ENCODE data around the gene TGFB3. TPM values are rescaled to one million over a fixed set of nuclear protein-coding genes. Genes with fewer than 3 reads are reported as not detected.

TGFB3 gene
- total RNA-seq, 1 donor from 2014 or later, result 19.2 TPM

DNA sequence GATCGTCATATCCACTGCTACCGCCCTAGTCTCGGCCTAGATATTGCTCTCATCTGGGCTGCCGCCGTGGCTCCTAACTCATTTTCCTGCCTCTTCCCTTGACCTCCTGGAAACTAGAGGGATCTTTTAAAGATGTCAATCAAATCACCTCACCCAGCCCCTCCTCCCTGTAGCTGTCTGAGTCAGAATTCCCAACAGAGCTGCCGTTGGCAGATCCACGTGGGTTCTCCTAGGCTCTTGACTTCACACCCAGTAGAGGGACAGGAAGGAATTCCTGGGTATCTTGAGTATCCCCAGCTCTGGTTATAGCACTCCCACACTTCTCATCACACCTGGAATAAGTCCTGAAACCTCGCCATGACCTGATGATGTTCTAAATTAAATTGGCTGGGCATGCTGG, 11.9 kb downstream of the TGFB3 start:
- TF ChIP-seq POLR2A (IDR thresholded peaks at IDR 0.05) (no peak), POLR2AphosphoS5 (IDR thresholded peaks at IDR 0.05; ENCODE audit: insufficient read depth in 1 of 2, low read depth in 1 of 2) (no peak), CTCF (IDR thresholded peaks at IDR 0.05) (no peak)
- H3K4me3 ChIP-seq, result no peak overlapping the region
- DNase-seq (ENCODE audit: extremely low spot score in 2 of 2), result no peak
- no peaks in the 10 kb centered on the region for H3K27me3 ChIP-seq
- H3K27ac ChIP-seq, result no peak overlapping the region
- intact Hi-C loops (cut with DNase I), result loop anchor here (10.0 kb wide), 1 partner anchor 65 kb away; no protein-coding TSS in a partner anchor
- peaks cover 0 to 26% of the 10 kb centered on the region in 2 donors for H3K36me3 ChIP-seq
- H3K4me1 ChIP-seq, result peaks cover 8% of the 10 kb centered on the region
- no peaks in the 10 kb centered on the region for H3K9me3 ChIP-seq

- TF ChIP-seq POLR2A (IDR thresholded peaks at IDR 0.05), result no peak
- TF ChIP-seq POLR2AphosphoS5 (IDR thresholded peaks at IDR 0.05; ENCODE audit: insufficient read depth in 1 of 2, low read depth in 1 of 2), result no peak
- TF ChIP-seq CTCF (IDR thresholded peaks at IDR 0.05), result no peak
- Histone ChIP-seq H3K4me3 (no peak overlapping the region), H3K36me3 (peaks cover 0 to 32% of the 10 kb centered on the region in 2 donors), H3K9me3 (no peaks in the 10 kb centered on the region), H3K4me1 (peaks cover 8% of the 10 kb centered on the region), H3K27ac (peak overlapping the region; percentile 15), H3K27me3 (no peaks in the 10 kb centered on the region)
- intact Hi-C loops (cut with DNase I), result no loop called here
- no peak for DNase-seq (ENCODE audit: extremely low spot score in 2 of 2)
Measured at GRCh38 chr14:75969126-75969525, 12.7 kb downstream of the TGFB3 start.

- peak overlapping the region; percentile 15 for H3K27ac ChIP-seq
- TF ChIP-seq POLR2AphosphoS5 (IDR thresholded peaks at IDR 0.05; ENCODE audit: insufficient read depth in 1 of 2, low read depth in 1 of 2) (no peak), POLR2A (IDR thresholded peaks at IDR 0.05) (no peak), CTCF (IDR thresholded peaks at IDR 0.05) (no peak)
- H3K36me3 ChIP-seq, result peaks cover 0 to 34% of the 10 kb centered on the region in 2 donors
- no peak for DNase-seq (ENCODE audit: extremely low spot score in 2 of 2)
- H3K9me3 ChIP-seq, result no peaks in the 10 kb centered on the region
- no peaks in the 10 kb centered on the region for H3K27me3 ChIP-seq
- intact Hi-C loops (cut with DNase I), result no loop called here
- H3K4me3 ChIP-seq, result no peak overlapping the region
- H3K4me1 ChIP-seq, result peaks cover 8% of the 10 kb centered on the region
Measured at GRCh38 chr14:75968456-75968855, 13.3 kb downstream of the TGFB3 start.

- H3K27ac ChIP-seq, result peak overlapping the region; percentile 15
- H3K27me3 ChIP-seq, result no peaks in the 10 kb centered on the region
- no peak overlapping the region for H3K4me3 ChIP-seq
- peaks cover 8% of the 10 kb centered on the region for H3K4me1 ChIP-seq
- no peak for TF ChIP-seq POLR2A (IDR thresholded peaks at IDR 0.05)
- TF ChIP-seq POLR2AphosphoS5 (IDR thresholded peaks at IDR 0.05; ENCODE audit: insufficient read depth in 1 of 2, low read depth in 1 of 2), result no peak
- TF ChIP-seq CTCF (IDR thresholded peaks at IDR 0.05), result no peak
- intact Hi-C loops (cut with DNase I), result no loop called here
- H3K36me3 ChIP-seq, result peaks cover 0 to 40% of the 10 kb centered on the region in 2 donors
- DNase-seq (ENCODE audit: extremely low spot score in 2 of 2), result no peak
- H3K9me3 ChIP-seq, result no peaks in the 10 kb centered on the region
Measured at GRCh38 chr14:75967866-75968265, 13.9 kb downstream of the TGFB3 start.

GRCh38 chr14:75961662-75962061, 20.1 kb downstream of the TGFB3 start:
- Histone ChIP-seq H3K27me3 (no peaks in the 10 kb centered on the region), H3K27ac (no peak overlapping the region), H3K4me1 (no peaks in the 10 kb centered on the region), H3K36me3 (peaks cover 0 to 42% of the 10 kb centered on the region in 2 donors), H3K4me3 (no peak overlapping the region), H3K9me3 (no peaks in the 10 kb centered on the region)
- TF ChIP-seq CTCF (IDR thresholded peaks at IDR 0.05) (no peak), POLR2A (IDR thresholded peaks at IDR 0.05) (no peak), POLR2AphosphoS5 (IDR thresholded peaks at IDR 0.05; ENCODE audit: insufficient read depth in 1 of 2, low read depth in 1 of 2) (no peak)
- no peak for DNase-seq (ENCODE audit: extremely low spot score in 2 of 2)
- intact Hi-C loops (cut with DNase I), result no loop called here

All from vagina (tissue), 2 donors.